H9 (cell line): ENCODE data around the gene COL18A1. TPM values are rescaled to one million over a fixed set of nuclear protein-coding genes. Genes with fewer than 3 reads are reported as not detected.
A peak's percentile ranks its signal among the peaks of the same experiment; 100 is the strongest.

ENCODE experiments used
- DNase-seq: peaks from one replicate; pipeline ENCODE4 v3.0.0-alpha.2; 2017
- H2AFZ ChIP-seq: one replicate; pipeline ENCODE4 v1.6.1; 2013; ENCODE audit warnings: mild to moderate bottlenecking, low read length, control low read depth, moderate library complexity
- H2AK5ac ChIP-seq: 2 replicates; pipeline ENCODE4 v1.6.1; 2013; ENCODE audit warnings: low read length, control low read depth, mixed read lengths; ENCODE audit not compliant: insufficient read length
- H2BK120ac ChIP-seq: one replicate; pipeline ENCODE4 v1.6.1; 2013; ENCODE audit warnings: low read depth, mild to moderate bottlenecking, low read length, control low read depth, inconsistent platforms; ENCODE audit not compliant: poor library complexity, severe bottlenecking
- H2BK12ac ChIP-seq: 2 replicates; pipeline ENCODE4 v1.6.1; 2013; ENCODE audit warnings: low read length, control low read depth, mixed read lengths, low read depth; ENCODE audit not compliant: insufficient read length
- H2BK15ac ChIP-seq: 2 replicates; pipeline ENCODE4 v1.6.1; 2013; ENCODE audit warnings: low read depth, low read length, control low read depth
- H2BK20ac ChIP-seq: one replicate; pipeline ENCODE4 v1.6.1; 2013; ENCODE audit warnings: low read depth, mild to moderate bottlenecking, low read length, control low read depth, inconsistent platforms; ENCODE audit not compliant: poor library complexity, severe bottlenecking
- H2BK5ac ChIP-seq: 2 replicates; pipeline ENCODE4 v1.6.1; 2013; ENCODE audit warnings: low read length, control low read depth, mixed read lengths; ENCODE audit not compliant: insufficient read length
- H3K14ac ChIP-seq: 2 replicates; pipeline ENCODE4 v1.6.1; 2013; ENCODE audit warnings: low read length, control low read depth; ENCODE audit not compliant: insufficient read depth
- H3K18ac ChIP-seq: 2 replicates; pipeline ENCODE4 v1.6.1; 2013; ENCODE audit warnings: low read depth, mild to moderate bottlenecking, mixed read lengths, low read length, control low read depth; ENCODE audit not compliant: insufficient read length
- H3K23ac ChIP-seq: 2 replicates; pipeline ENCODE4 v1.6.1; 2013; ENCODE audit warnings: low read length, control low read depth, mixed read lengths, low read depth; ENCODE audit not compliant: insufficient read length
- H3K23me2 ChIP-seq: 2 replicates; pipeline ENCODE4 v1.6.1; 2013; ENCODE audit warnings: low read depth, mild to moderate bottlenecking, mixed read lengths, low read length, control low read depth; ENCODE audit not compliant: insufficient read length, poor library complexity, severe bottlenecking
- H3K27ac ChIP-seq: 2 replicates; pipeline ENCODE4 v1.5.1; 2013; ENCODE audit warnings: low read length, control low read depth, mixed read lengths, low read depth; ENCODE audit not compliant: insufficient read length
- H3K27me3 ChIP-seq: 2 replicates; pipeline ENCODE4 v1.6.1; 2013; ENCODE audit warnings: low read length, control low read depth, inconsistent platforms; ENCODE audit not compliant: insufficient read depth
- H3K4ac ChIP-seq: 2 replicates; pipeline ENCODE4 v1.6.1; 2013; ENCODE audit warnings: low read depth, mild to moderate bottlenecking, control low read depth, inconsistent platforms, low read length, moderate library complexity
- H3K4me1 ChIP-seq: 2 replicates; pipeline ENCODE4 v1.6.1; 2013; ENCODE audit warnings: low read length, control low read depth, inconsistent platforms; ENCODE audit not compliant: insufficient read depth
- H3K4me2 ChIP-seq: 2 replicates; pipeline ENCODE4 v1.6.1; 2013; ENCODE audit warnings: low read length, control low read depth, mixed read lengths; ENCODE audit not compliant: insufficient read length, insufficient read depth
- H3K56ac ChIP-seq: 2 replicates; pipeline ENCODE4 v1.6.1; 2013; ENCODE audit warnings: low read depth, mild to moderate bottlenecking, mixed read lengths, low read length, control low read depth; ENCODE audit not compliant: insufficient read length
- H3K79me1 ChIP-seq: 2 replicates; pipeline ENCODE4 v1.6.1; 2013; ENCODE audit warnings: low read depth, mild to moderate bottlenecking, moderate library complexity, low read length, control low read depth, inconsistent platforms; ENCODE audit not compliant: insufficient read depth, poor library complexity, severe bottlenecking
- H3K79me2 ChIP-seq: 2 replicates; pipeline ENCODE4 v1.6.1; 2013; ENCODE audit warnings: low read length, control low read depth, inconsistent platforms; ENCODE audit not compliant: insufficient read depth
- H3K9ac ChIP-seq: 2 replicates; pipeline ENCODE4 v1.6.1; 2013; ENCODE audit warnings: low read length, control low read depth, mixed read lengths; ENCODE audit not compliant: insufficient read length; ENCODE audit errors: extremely low read depth
- H3K9me3 ChIP-seq: one replicate; pipeline ENCODE4 v1.6.1; 2013; ENCODE audit warnings: low read depth, low read length, inconsistent platforms; ENCODE audit not compliant: control insufficient read depth
- H3T11ph ChIP-seq: one replicate; pipeline ENCODE4 v1.6.1; 2013; ENCODE audit warnings: mild to moderate bottlenecking, low read length, control low read depth, inconsistent platforms
- H4K20me1 ChIP-seq: one replicate; pipeline ENCODE4 v1.6.1; 2013; ENCODE audit not compliant: control insufficient read depth, insufficient read length, insufficient read depth
- H4K5ac ChIP-seq: 2 replicates; pipeline ENCODE4 v1.6.1; 2013; ENCODE audit warnings: low read depth, mild to moderate bottlenecking, mixed read lengths, low read length, control low read depth; ENCODE audit not compliant: insufficient read length
- H4K8ac ChIP-seq: replicated peaks from 2 replicates; pipeline ENCODE4 v1.6.1; 2013; ENCODE audit warnings: low read length, control low read depth, mixed read lengths, low read depth; ENCODE audit not compliant: insufficient read length
- H4K91ac ChIP-seq: 2 replicates; pipeline ENCODE4 v1.6.1; 2013; ENCODE audit warnings: low read depth, mild to moderate bottlenecking, moderate library complexity, mixed read lengths, low read length, control low read depth; ENCODE audit not compliant: insufficient read length
- H3K27ac Mint-ChIP-seq, 3 experiments: 2 replicates in 2 of 3; 3 replicates in 1 of 3; pipeline ENCODE4 v1.8.0; 2020 to 2021; ENCODE audit warnings: mixed read lengths in 3 of 3, mild to moderate bottlenecking in 1 of 3, moderate library complexity in 1 of 3
- H3K27me3 Mint-ChIP-seq: 2 replicates; pipeline ENCODE4 v1.8.0; 2021; ENCODE audit warnings: low read depth, mild to moderate bottlenecking, moderate library complexity, mixed read lengths
- H3K36me3 Mint-ChIP-seq, 3 experiments: 2 replicates in 2 of 3; 3 replicates in 1 of 3; pipeline ENCODE4 v1.8.0; 2020 to 2021; ENCODE audit warnings: low read depth in 3 of 3, mixed read lengths in 3 of 3; ENCODE audit not compliant: insufficient read depth in 1 of 3
- H3K4me1 Mint-ChIP-seq, 2 experiments: 2 replicates each; pipeline ENCODE4 v1.8.0; 2020; ENCODE audit warnings: mixed read lengths in 2 of 2
- H3K4me3 Mint-ChIP-seq, 2 experiments: 2 replicates in 1 of 2; 3 replicates in 1 of 2; pipeline ENCODE4 v1.8.0; 2020 to 2021; ENCODE audit warnings: mild to moderate bottlenecking in 2 of 2, mixed read lengths in 2 of 2, moderate library complexity in 1 of 2
- H3K9me3 Mint-ChIP-seq, 2 experiments: 2 replicates in 1 of 2; 3 replicates in 1 of 2; pipeline ENCODE4 v1.8.0; 2020; ENCODE audit warnings: mild to moderate bottlenecking in 2 of 2, mixed read lengths in 2 of 2, moderate library complexity in 1 of 2
- WGBS: extraction: QIAGEN DNeasy Blood & Tissue Kit; methylation state at CpG from one replicate; pipeline ENCODE4 v1.1.7; 2013; ENCODE audit warnings: missing lambda C conversion rate, low lambda C conversion rate, mixed read lengths; ENCODE audit not compliant: insufficient read length; ENCODE audit errors: extremely low coverage; 5-methylcytosine and 5-hydroxymethylcytosine counted together
- total RNA-seq: library from RNA; stranded (reverse); gene quantifications from 2 replicates; pipeline ENCODE4 v1.2.1, GENCODE V29; 2021
- TF ChIP-seq, protein P1 (sequence below): fragments of 200-600 bp; sonication (generic); conservative IDR thresholded peaks from 3 replicates; pipeline ENCODE4 v1.8.0; 2021; ENCODE audit warnings: antibody characterized with exemption, mild to moderate bottlenecking

Gene COL18A1
- total RNA-seq, 1 experiment from 2014 or later = 232 TPM

DNA sequence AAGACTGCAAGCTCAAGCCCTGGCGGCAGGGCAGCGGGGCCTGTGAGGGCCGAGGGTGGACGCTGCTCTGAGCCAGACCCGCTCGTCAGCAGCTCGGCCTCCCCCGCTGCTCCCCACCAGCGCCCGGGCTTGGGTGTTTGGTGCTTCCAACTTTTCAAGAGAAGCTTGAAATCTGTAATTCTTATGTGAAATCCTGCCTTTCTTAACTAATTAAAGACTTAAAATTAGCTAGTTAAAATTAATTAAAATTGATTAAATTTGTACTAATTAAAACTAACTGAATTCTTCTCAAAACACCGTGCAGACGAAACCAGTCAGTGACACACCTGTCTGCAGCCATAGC is 151.3 kb downstream of the COL18A1 start:
- Histone ChIP-seq H3K79me1 (no peaks in the 10 kb centered on the region), H3K56ac (no peak overlapping the region), H3K4me1 (no peaks in the 10 kb centered on the region; the same call in 1 of the 2 replicates), H3K23ac (no peak overlapping the region), H4K8ac (no peak overlapping the region), H2AK5ac (no peak overlapping the region), H3K9me3 (no peaks in the 10 kb centered on the region), H3K18ac (no peak overlapping the region), H2AFZ (no peak overlapping the region), H3K4ac (no peak overlapping the region), H4K20me1 (no peaks in the 10 kb centered on the region), H2BK20ac (no peak overlapping the region), H2BK15ac (no peak overlapping the region), H3K27me3 (no peaks in the 10 kb centered on the region), H2BK120ac (no peak overlapping the region), H3K4me2 (no peak overlapping the region), H4K5ac (no peak overlapping the region), H3K27ac (no peak overlapping the region), H4K91ac (no peak overlapping the region), H3T11ph (no peak overlapping the region), H3K23me2 (no peaks in the 10 kb centered on the region), H2BK5ac (no peak overlapping the region), H3K14ac (no peak overlapping the region), H3K9ac (no peak overlapping the region), H2BK12ac (no peak overlapping the region), H3K79me2 (no peaks in the 10 kb centered on the region)
- peak; percentile 21 for DNase-seq
- TF ChIP-seq, protein P1, sequence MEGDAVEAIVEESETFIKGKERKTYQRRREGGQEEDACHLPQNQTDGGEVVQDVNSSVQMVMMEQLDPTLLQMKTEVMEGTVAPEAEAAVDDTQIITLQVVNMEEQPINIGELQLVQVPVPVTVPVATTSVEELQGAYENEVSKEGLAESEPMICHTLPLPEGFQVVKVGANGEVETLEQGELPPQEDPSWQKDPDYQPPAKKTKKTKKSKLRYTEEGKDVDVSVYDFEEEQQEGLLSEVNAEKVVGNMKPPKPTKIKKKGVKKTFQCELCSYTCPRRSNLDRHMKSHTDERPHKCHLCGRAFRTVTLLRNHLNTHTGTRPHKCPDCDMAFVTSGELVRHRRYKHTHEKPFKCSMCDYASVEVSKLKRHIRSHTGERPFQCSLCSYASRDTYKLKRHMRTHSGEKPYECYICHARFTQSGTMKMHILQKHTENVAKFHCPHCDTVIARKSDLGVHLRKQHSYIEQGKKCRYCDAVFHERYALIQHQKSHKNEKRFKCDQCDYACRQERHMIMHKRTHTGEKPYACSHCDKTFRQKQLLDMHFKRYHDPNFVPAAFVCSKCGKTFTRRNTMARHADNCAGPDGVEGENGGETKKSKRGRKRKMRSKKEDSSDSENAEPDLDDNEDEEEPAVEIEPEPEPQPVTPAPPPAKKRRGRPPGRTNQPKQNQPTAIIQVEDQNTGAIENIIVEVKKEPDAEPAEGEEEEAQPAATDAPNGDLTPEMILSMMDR = no peak
- no peaks in the 10 kb centered on the region for H3K9me3 Mint-ChIP-seq
- H3K4me3 Mint-ChIP-seq = no peak overlapping the region; a peak in 1 of 5 replicates
- WGBS = no CpG with 5 or more reads among the region's 12 CpGs
- H3K36me3 Mint-ChIP-seq = no peaks in the 10 kb centered on the region
- H3K27me3 Mint-ChIP-seq = peaks cover 16% of the 10 kb centered on the region
- H3K27ac Mint-ChIP-seq = no peak overlapping the region
- H3K4me1 Mint-ChIP-seq = peaks cover 26 to 29% of the 10 kb centered on the region in 2 experiments
